BLaER1 treated with 17β-estradiol and CSF1 and Interleukin-3, amounts not matched to agents 10 nM and 100 nM (cell line): ENCODE results near the gene ELMO1.
A peak's percentile ranks its signal among the peaks of the same experiment; 100 is the strongest.

Source experiments
- H3K27ac ChIP-seq, 11 experiments: shearing (Covaris generic); formaldehyde crosslinking; 2 replicates each; pipeline ENCODE4 v1.8.1; 2022
- H3K27me3 ChIP-seq, 11 experiments: shearing (Covaris generic); formaldehyde crosslinking; 2 replicates each; pipeline ENCODE4 v1.8.1; 2022
- H3K36me3 ChIP-seq, 11 experiments: shearing (Covaris generic); formaldehyde crosslinking; 2 replicates each; pipeline ENCODE4 v1.8.1; 2022
- H3K4me1 ChIP-seq, 10 experiments: shearing (Covaris generic); formaldehyde crosslinking; 2 replicates each; pipeline ENCODE4 v1.8.1; 2022
- H3K4me2 ChIP-seq, 11 experiments: shearing (Covaris generic); formaldehyde crosslinking; 2 replicates each; pipeline ENCODE4 v1.8.1; 2022
- H3K4me3 ChIP-seq, 10 experiments: shearing (Covaris generic); formaldehyde crosslinking; 2 replicates each; pipeline ENCODE4 v1.8.1; 2022
- H3K9ac ChIP-seq, 11 experiments: shearing (Covaris generic); formaldehyde crosslinking; 2 replicates each; pipeline ENCODE4 v1.8.1; 2022
- H3K9me3 ChIP-seq, 11 experiments: shearing (Covaris generic); formaldehyde crosslinking; replicated peaks in 1 of 11; 2 replicates each; pipeline ENCODE4 v1.8.1; 2022
- H4K20me1 ChIP-seq, 11 experiments: shearing (Covaris generic); formaldehyde crosslinking; 2 replicates each; pipeline ENCODE4 v1.8.1; 2022
- Cebpa-rat ChIP-seq, 11 experiments: shearing (Covaris generic); IDR thresholded peaks; 2 replicates each; pipeline ENCODE4 v1.8.1; 2022

Gene ELMO1

DNA sequence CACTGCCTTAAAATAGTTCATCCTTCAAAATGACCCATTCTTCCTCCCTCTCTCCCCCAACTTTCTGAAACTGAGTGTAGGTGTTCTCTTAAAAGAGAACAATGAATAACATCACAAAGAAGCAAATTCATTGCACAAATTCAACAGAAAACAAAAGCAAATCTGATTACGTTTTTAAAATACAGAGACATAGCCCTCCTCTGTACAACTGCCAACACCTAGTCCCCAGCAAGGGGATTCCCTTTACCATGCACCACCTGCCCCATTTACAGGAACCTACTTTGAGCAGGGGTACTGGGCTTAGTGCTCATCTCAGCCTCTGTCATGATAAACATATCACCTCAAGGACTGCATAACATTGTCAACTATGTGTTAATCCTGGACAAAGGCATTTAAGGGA lies 421.6 kb downstream of the ELMO1 start:
- H3K27ac ChIP-seq = no peak overlapping the region
- peaks cover 0 to 16% (median 8%) of the 10 kb centered on the region in 10 experiments; a peak in 13 of 20 replicates for H3K4me1 ChIP-seq
- peaks cover 0 to 13% (median 1%) of the 10 kb centered on the region in 11 experiments; a peak in 3 of 22 replicates for H3K36me3 ChIP-seq
- no peak overlapping the region for H3K4me3 ChIP-seq
- H3K4me2 ChIP-seq = no peak overlapping the region
- no peak for TF ChIP-seq Cebpa-rat (IDR thresholded peaks at IDR 0.05)
- no peaks in the 10 kb centered on the region for H3K9me3 ChIP-seq
- no peak overlapping the region for H3K9ac ChIP-seq
- no peaks in the 10 kb centered on the region for H3K27me3 ChIP-seq
- H4K20me1 ChIP-seq = peaks cover 0 to under 1% (median 0%) of the 10 kb centered on the region in 11 experiments; a peak in 1 of 22 replicates

DNA sequence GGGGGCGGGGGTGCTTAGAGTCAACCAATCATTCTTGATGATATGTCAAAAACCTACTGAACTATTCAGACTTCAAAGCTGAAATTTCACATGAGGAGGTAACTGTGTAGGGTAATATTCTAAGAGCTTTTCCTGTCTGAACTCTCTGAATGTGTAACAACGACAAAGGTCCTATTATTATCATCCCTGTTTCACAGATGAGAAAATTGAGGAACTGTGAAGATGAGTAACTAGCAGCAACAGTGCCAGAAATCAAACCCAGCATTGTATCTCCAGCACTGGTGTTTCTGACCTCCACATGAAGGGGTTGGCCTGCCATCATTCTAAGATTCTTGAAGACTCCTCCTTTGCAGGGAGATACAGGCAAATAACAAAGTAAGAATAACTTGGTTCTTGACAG lies 429.7 kb downstream of the ELMO1 start:
- no peak overlapping the region for H3K4me2 ChIP-seq
- no peak for TF ChIP-seq Cebpa-rat (IDR thresholded peaks at IDR 0.05)
- H3K27ac ChIP-seq = no peak overlapping the region
- no peak overlapping the region for H3K4me3 ChIP-seq
- no peaks in the 10 kb centered on the region for H3K27me3 ChIP-seq
- peaks cover 0 to 16% (median 7%) of the 10 kb centered on the region in 11 experiments; a peak in 6 of 22 replicates for H3K36me3 ChIP-seq
- H3K9me3 ChIP-seq = peaks cover 0 to 17% (median 4%) of the 10 kb centered on the region in 11 experiments; a peak in 5 of 22 replicates
- H3K9ac ChIP-seq = no peak overlapping the region
- peaks cover 0 to 16% (median 2%) of the 10 kb centered on the region in 10 experiments; a peak in 6 of 20 replicates for H3K4me1 ChIP-seq
- no peaks in the 10 kb centered on the region for H4K20me1 ChIP-seq

DNA sequence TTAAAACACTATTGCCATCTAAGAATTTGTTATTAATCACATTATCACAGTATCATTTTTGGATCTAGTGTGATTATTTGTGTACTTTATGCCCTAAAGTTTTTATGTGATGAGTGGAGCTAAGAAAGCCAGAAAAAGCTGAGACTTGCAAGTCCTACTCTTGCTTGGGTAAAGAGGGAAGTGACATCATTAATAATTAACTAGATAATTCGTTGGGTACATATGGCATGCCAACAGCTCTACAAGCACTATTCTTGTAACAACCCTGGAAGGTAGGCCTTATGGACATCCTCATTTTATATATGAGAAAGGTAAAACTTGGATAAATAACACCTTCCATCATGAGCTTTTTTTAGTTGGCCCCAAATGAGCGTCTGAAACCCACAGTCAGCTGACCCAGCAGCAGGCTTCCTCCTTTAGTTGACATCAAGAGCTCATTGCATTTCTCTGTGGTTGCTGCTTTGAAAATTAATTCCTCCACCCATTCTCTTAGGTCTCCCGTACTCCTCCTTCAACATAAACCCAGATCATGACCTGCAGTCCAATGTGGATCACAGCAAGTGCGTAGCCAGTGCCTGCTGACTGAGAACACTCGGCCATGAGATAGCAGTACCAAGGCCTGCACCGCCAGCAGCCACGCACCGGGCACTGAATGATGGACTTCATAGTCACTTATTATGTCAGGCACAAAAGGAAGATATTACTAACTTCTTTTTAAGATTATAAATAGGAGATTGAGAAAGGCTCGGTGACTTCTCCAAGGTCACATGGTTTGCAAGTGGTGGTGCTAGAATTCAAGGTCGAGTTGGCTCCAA lies 432.4 kb downstream of the ELMO1 start:
- Histone ChIP-seq H3K4me3 (no peak overlapping the region), H3K4me1 (peaks cover 0 to 16% (median 2%) of the 10 kb centered on the region in 10 experiments; a peak in 6 of 20 replicates), H3K9ac (no peak overlapping the region), H3K36me3 (peaks cover 19 to 41% (median 29%) of the 10 kb centered on the region in 11 experiments), H3K4me2 (peak overlapping the region in 3 of 11 experiments; percentile 12 to 49 (median 43); a peak in 4 of 22 replicates), H3K27me3 (no peaks in the 10 kb centered on the region), H3K27ac (no peak overlapping the region), H3K9me3 (peaks cover 0 to 17% (median 4%) of the 10 kb centered on the region in 11 experiments; a peak in 5 of 22 replicates), H4K20me1 (no peaks in the 10 kb centered on the region; a peak in 1 of 22 replicates)
- TF ChIP-seq Cebpa-rat (IDR thresholded peaks at IDR 0.05) = no peak

DNA sequence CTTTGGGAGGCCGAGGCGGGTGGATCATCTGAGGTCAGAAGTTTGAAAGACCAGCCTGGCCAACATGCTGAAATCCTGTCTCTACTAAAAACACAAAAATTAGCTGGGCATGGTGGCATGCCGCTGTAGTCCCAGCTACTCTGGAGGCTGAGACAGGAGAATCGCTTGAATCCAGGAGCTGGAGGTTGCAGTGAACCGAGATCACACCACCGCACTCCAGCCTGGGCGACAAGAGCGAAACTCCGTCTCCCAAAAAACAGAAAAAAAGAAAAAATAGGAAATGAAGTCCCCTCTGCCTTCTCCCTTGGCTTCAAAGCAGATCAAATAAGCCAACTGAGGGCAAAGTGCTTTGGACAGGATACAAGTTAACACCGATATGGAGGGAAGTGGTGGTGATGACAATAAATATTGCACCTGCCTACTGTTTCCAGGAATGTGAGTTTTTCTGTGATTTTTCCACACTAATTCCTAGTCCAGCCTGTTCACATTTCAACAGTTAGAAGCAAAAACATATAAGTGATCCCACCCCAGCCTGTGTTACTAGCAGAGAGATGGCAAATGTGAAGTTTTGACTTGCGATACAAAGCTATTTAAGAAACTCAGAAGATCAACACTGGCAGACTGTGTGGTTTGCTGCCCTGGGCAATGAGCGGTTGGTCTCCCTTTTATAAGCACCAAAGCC lies 433.2 kb downstream of the ELMO1 start:
- H3K27me3 ChIP-seq = no peaks in the 10 kb centered on the region
- peaks cover 23 to 49% (median 36%) of the 10 kb centered on the region in 11 experiments for H3K36me3 ChIP-seq
- no peak overlapping the region for H3K4me3 ChIP-seq
- H3K4me2 ChIP-seq = peak overlapping the region in 2 of 11 experiments; percentile 43 to 49; a peak in 2 of 22 replicates
- peaks cover 0 to 16% (median 2%) of the 10 kb centered on the region in 10 experiments; a peak in 6 of 20 replicates for H3K4me1 ChIP-seq
- H4K20me1 ChIP-seq = peaks cover 0 to 4% (median 0%) of the 10 kb centered on the region in 11 experiments; a peak in 1 of 22 replicates
- H3K9ac ChIP-seq = no peak overlapping the region
- peaks cover 0 to 17% (median 4%) of the 10 kb centered on the region in 11 experiments; a peak in 5 of 22 replicates for H3K9me3 ChIP-seq
- H3K27ac ChIP-seq = no peak overlapping the region
- TF ChIP-seq Cebpa-rat (IDR thresholded peaks at IDR 0.05) = no peak

DNA sequence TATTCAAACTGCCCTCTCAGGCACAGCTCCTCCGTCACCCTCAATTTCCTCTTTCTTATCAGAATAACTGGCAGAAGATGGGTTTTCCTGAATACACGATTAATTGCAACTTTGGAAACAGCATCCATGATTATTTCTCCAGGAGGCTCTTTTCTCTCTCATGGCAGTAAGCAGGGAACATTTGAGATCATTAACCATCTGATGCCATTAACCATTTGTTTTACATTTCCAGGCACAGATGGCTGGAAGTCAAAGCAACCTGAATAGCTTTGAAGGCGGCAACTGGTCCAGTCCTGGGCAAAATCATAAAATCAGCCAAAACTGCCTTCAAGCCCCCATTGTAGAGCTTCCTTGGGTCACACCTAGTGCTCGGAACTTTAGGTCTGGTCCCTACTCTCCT lies 434.9 kb downstream of the ELMO1 start:
- no peak overlapping the region for H3K27ac ChIP-seq
- H3K9me3 ChIP-seq = peaks cover 0 to 16% (median 4%) of the 10 kb centered on the region in 11 experiments; a peak in 5 of 22 replicates
- H3K4me3 ChIP-seq = no peak overlapping the region
- no peaks in the 10 kb centered on the region for H3K27me3 ChIP-seq
- no peak for TF ChIP-seq Cebpa-rat (IDR thresholded peaks at IDR 0.05)
- H3K9ac ChIP-seq = no peak overlapping the region
- H4K20me1 ChIP-seq = peaks cover 0 to 4% (median 0%) of the 10 kb centered on the region in 11 experiments; a peak in 1 of 22 replicates
- peaks cover 23 to 59% (median 43%) of the 10 kb centered on the region in 11 experiments for H3K36me3 ChIP-seq
- peaks cover 0 to 16% (median 2%) of the 10 kb centered on the region in 10 experiments; a peak in 6 of 20 replicates for H3K4me1 ChIP-seq
- no peak overlapping the region for H3K4me2 ChIP-seq

DNA sequence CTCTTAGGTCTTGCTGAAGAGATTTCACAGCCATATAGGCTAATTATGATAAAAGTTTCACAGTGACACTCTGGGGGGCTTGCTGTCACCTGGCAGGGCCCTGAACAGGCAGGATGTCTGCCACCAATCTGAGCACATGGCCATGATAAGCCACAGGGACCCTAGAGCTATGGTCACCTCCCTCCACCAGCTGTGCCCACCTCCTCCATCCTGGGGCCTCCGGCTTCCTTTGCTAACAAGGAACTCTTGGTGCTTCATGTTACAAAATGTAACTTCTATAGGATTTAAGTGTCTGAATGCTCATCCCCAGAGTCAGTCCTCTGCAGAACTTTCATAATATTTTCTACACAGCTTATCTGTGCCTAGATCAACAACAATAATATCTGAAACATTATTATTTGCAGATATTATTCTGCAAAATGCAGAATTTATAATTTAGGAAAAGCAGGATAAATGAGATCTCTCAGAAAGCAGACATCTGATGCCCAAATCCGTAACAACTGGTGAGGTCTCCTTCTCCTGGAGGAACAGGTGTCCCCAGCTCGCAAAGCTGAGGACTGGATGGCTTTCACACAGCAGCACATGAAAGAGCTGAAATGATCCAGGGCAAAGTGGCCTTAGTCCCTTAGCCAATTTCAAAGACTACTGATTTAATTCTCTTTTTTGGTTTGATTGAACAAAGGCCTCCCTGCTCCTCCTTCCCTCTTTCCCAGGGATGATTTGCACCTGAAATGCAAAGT lies 437.3 kb downstream of the ELMO1 start:
- no peaks in the 10 kb centered on the region for H3K27me3 ChIP-seq
- TF ChIP-seq Cebpa-rat (IDR thresholded peaks at IDR 0.05) = no peak
- H3K9ac ChIP-seq = no peak overlapping the region

DNA sequence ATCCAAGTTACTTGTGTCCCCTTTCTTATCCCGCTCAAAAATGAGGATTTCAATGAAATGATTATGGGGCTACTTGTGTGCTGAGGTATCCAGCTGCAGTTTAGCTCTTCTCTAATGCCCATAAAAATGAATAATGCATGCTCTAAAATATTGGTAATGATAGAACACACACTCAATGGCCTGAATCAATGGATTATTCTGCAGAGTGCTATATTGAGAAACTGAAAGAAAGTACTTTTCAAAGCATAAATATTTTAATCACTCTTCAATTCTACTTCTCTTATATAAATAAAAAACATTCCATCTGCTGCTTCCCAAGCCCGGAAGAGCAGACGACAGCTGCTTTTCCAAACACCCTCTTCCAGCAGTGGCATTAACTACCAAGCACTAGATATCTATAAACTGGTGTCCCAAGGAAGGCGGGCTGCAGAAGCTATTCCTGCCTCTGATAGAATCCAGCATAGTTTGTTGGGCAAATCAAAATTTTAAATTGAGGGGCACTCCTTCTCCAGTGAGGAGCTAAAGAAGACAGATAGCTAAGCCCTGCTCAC lies 439.5 kb downstream of the ELMO1 start:
- Histone ChIP-seq H3K9ac (no peak overlapping the region), H3K36me3 (peaks cover 28 to 75% (median 50%) of the 10 kb centered on the region in 11 experiments), H3K9me3 (no peaks in the 10 kb centered on the region), H3K27ac (no peak overlapping the region), H3K4me3 (no peak overlapping the region), H4K20me1 (peaks cover 0 to 5% (median 0%) of the 10 kb centered on the region in 11 experiments; a peak in 3 of 22 replicates), H3K4me2 (no peak overlapping the region), H3K27me3 (no peaks in the 10 kb centered on the region), H3K4me1 (no peaks in the 10 kb centered on the region)
- TF ChIP-seq Cebpa-rat (IDR thresholded peaks at IDR 0.05) = no peak

More for the DNA sequence above, 437.3 kb downstream of the ELMO1 start:
- peaks cover 0 to 9% (median under 1%) of the 10 kb centered on the region in 10 experiments; a peak in 5 of 20 replicates for H3K4me1 ChIP-seq
- no peak overlapping the region for H3K27ac ChIP-seq
- no peaks in the 10 kb centered on the region for H3K9me3 ChIP-seq
- no peak overlapping the region for H3K4me2 ChIP-seq
- no peak overlapping the region for H3K4me3 ChIP-seq
- peaks cover 0 to 4% (median 0%) of the 10 kb centered on the region in 11 experiments; a peak in 2 of 22 replicates for H4K20me1 ChIP-seq
- H3K36me3 ChIP-seq = peaks cover 23 to 64% (median 42%) of the 10 kb centered on the region in 11 experiments

DNA sequence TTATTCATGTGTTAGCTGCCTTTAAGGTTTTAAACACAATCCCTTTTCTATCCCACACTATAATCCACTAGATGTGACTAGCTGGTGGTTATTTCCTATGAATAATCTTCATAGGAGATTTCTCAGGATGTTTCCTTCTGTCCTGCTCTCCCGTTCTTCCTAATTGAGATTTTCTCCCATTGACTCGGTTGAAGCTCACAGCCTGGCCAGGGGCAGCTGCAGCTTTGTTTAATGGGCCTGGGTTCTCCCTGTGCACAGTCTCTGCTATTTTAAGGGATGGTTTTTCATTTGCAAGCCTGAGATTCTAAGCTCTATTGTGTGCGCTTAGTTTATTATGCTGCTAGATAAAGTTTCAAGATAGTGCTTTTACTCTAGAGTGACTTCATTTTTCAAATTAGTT lies 441.0 kb downstream of the ELMO1 start:
- Histone ChIP-seq H3K4me3 (no peak overlapping the region), H3K36me3 (peaks cover 23 to 81% (median 48%) of the 10 kb centered on the region in 11 experiments), H3K9me3 (no peaks in the 10 kb centered on the region), H3K9ac (no peak overlapping the region), H3K27ac (no peak overlapping the region), H4K20me1 (peaks cover 0 to 5% (median 0%) of the 10 kb centered on the region in 11 experiments; a peak in 2 of 22 replicates), H3K4me2 (no peak overlapping the region), H3K27me3 (no peaks in the 10 kb centered on the region), H3K4me1 (no peaks in the 10 kb centered on the region)
- TF ChIP-seq Cebpa-rat (IDR thresholded peaks at IDR 0.05) = no peak
